PC-9 (cell line): ENCODE measurements around the gene PLEKHH2. TPM values are rescaled to one million over a fixed set of nuclear protein-coding genes. Genes with fewer than 3 reads are reported as not detected.
"Not testable (repeated sequence)": the region's sequence is repeated elsewhere in the genome, so short reads cannot be mapped to it uniquely, and the experiment has no call there.

Experiments used
- BruUV-seq: library from RNA; stranded (reverse); fragments of 400-500 nt; replicated peaks from 2 replicates; lab custom pipeline; 2021; lab: Mats Ljungman, UMichigan
- CTCF ChIA-PET: fragments of 300-600 bp; sonication (Branson Sonifier 250); formaldehyde crosslinking; loops from one replicate; lab custom pipeline; 2022; ENCODE audit warnings: antibody characterized with exemption; lab: Charles Lee
- POLR2A ChIA-PET: fragments of 300-600 bp; sonication (Branson Sonifier 250); formaldehyde crosslinking; loops from one replicate; lab custom pipeline; 2022; ENCODE audit warnings: antibody characterized with exemption; ENCODE audit not compliant: unreplicated experiment; lab: Charles Lee
- DNase-seq, 2 experiments: peaks; one replicate each; pipeline versions ENCODE4 v3.0.0 to v3.0.0-alpha.2; 2015 to 2022; ENCODE audit warnings: mixed read lengths in 1 of 2
- H2AFZ ChIP-seq: fragments of 200-600 bp; sonication (generic); 2 replicates; pipeline ENCODE4 v1.8.1; 2017; ENCODE audit warnings: antibody characterized with exemption
- H3F3A ChIP-seq: fragments of 200-600 bp; sonication (generic); 2 replicates; pipeline ENCODE4 v1.8.1; 2017; ENCODE audit warnings: antibody characterized with exemption, mild to moderate bottlenecking, low read depth; ENCODE audit not compliant: insufficient read depth
- H3K27ac ChIP-seq: fragments of 200-600 bp; sonication (generic); 2 replicates; pipeline ENCODE4 v1.6.1; 2016; ENCODE audit warnings: mixed run types
- H3K27me3 ChIP-seq: fragments of 200-600 bp; sonication (generic); 2 replicates; pipeline ENCODE4 v1.6.1; 2016; ENCODE audit warnings: low read depth, mixed run types; ENCODE audit not compliant: insufficient read depth
- H3K36me3 ChIP-seq: fragments of 200-600 bp; sonication (generic); 2 replicates; pipeline ENCODE4 v1.6.1; 2016; ENCODE audit warnings: low read depth, mixed run types
- H3K4me1 ChIP-seq: fragments of 200-600 bp; sonication (generic); replicated peaks from 2 replicates; pipeline ENCODE4 v1.6.1; 2016; ENCODE audit warnings: mixed run types; ENCODE audit not compliant: insufficient read depth
- H3K4me2 ChIP-seq: fragments of 200-600 bp; sonication (generic); 2 replicates; pipeline ENCODE4 v1.6.1; 2017; ENCODE audit warnings: mixed run types
- H3K4me3 ChIP-seq: fragments of 200-600 bp; sonication (generic); 2 replicates; pipeline ENCODE4 v1.6.1; 2016; ENCODE audit warnings: mixed run types
- H3K79me2 ChIP-seq: fragments of 200-600 bp; sonication (generic); 2 replicates; pipeline ENCODE4 v1.6.1; 2017; ENCODE audit warnings: low read depth, mixed run types
- H3K9me2 ChIP-seq: fragments of 200-600 bp; sonication (generic); 2 replicates; pipeline ENCODE4 v1.8.1; 2017; ENCODE audit warnings: mild to moderate bottlenecking; ENCODE audit not compliant: insufficient read depth
- H3K9me3 ChIP-seq: fragments of 200-600 bp; sonication (generic); 2 replicates; pipeline ENCODE4 v1.8.1; 2016; ENCODE audit warnings: low read depth; ENCODE audit not compliant: insufficient read depth
- H4K20me1 ChIP-seq: fragments of 200-600 bp; sonication (generic); 2 replicates; pipeline ENCODE4 v1.8.1; 2017; ENCODE audit not compliant: insufficient read depth
- EZH2 ChIP-seq: fragments of 200-600 bp; sonication (generic); IDR thresholded peaks from 2 replicates; pipeline ENCODE4 v1.8.0; 2017; ENCODE audit warnings: antibody characterized with exemption, low read depth
- intact Hi-C: fragments of 100-400 bp; cut with micrococcal nuclease; formaldehyde crosslinking; loops from one replicate; pipeline ENCODE4 v1.10.0; 2022; ENCODE audit not compliant: unreplicated experiment
- total RNA-seq: library from RNA; stranded (reverse); gene quantifications from 2 replicates; pipeline ENCODE4 v1.2.3, GENCODE V29; 2021
- TF ChIP-seq, protein P1 (sequence below): fragments of 200-600 bp; sonication (generic); conservative IDR thresholded peaks from 2 replicates; pipeline ENCODE4 v1.6.1; 2017; ENCODE audit warnings: mixed run types, antibody characterized with exemption, mild to moderate bottlenecking, moderate library complexity

PLEKHH2 gene
- total RNA-seq, 1 experiment from 2014 or later = 1.6 TPM

- H3K36me3 ChIP-seq = no peaks in the 10 kb centered on the region
- no peaks in the 10 kb centered on the region for H3K27me3 ChIP-seq
- H4K20me1 ChIP-seq = no peaks in the 10 kb centered on the region
- TF ChIP-seq EZH2 = no peak
- TF ChIP-seq, protein P1, sequence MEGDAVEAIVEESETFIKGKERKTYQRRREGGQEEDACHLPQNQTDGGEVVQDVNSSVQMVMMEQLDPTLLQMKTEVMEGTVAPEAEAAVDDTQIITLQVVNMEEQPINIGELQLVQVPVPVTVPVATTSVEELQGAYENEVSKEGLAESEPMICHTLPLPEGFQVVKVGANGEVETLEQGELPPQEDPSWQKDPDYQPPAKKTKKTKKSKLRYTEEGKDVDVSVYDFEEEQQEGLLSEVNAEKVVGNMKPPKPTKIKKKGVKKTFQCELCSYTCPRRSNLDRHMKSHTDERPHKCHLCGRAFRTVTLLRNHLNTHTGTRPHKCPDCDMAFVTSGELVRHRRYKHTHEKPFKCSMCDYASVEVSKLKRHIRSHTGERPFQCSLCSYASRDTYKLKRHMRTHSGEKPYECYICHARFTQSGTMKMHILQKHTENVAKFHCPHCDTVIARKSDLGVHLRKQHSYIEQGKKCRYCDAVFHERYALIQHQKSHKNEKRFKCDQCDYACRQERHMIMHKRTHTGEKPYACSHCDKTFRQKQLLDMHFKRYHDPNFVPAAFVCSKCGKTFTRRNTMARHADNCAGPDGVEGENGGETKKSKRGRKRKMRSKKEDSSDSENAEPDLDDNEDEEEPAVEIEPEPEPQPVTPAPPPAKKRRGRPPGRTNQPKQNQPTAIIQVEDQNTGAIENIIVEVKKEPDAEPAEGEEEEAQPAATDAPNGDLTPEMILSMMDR = no peak
- H3K4me3 ChIP-seq = no peak overlapping the region
- H3K79me2 ChIP-seq = no peaks in the 10 kb centered on the region
- no peaks in the 10 kb centered on the region; the same call in 1 of the 2 replicates for H3K9me2 ChIP-seq
- H3K4me2 ChIP-seq = no peak overlapping the region
- BruUV-seq = no TSS peak
- H3F3A ChIP-seq = no peaks in the 10 kb centered on the region
- no peaks in the 10 kb centered on the region for H3K9me3 ChIP-seq
- ChIA-PET POLR2A (no interaction called here), CTCF (interaction anchor here (0.6 kb wide), 1 partner anchor 1290 kb away, joined by 3 read pairs; no protein-coding TSS in a partner anchor)
- DNase-seq = no peak
- intact Hi-C loops = no loop called here
- no peak overlapping the region for H3K27ac ChIP-seq
- no peaks in the 10 kb centered on the region for H3K4me1 ChIP-seq
- no peak overlapping the region for H2AFZ ChIP-seq
Measured at GRCh38 chr2:43685357-43685756, 48.3 kb downstream of the PLEKHH2 start.

- TF ChIP-seq, protein P1 = no peak
- TF ChIP-seq EZH2 = no peak
- no peak for DNase-seq
- Histone ChIP-seq H3K79me2 (no peaks in the 10 kb centered on the region), H3K9me2 (no peaks in the 10 kb centered on the region; the same call in 1 of the 2 replicates), H3K4me1 (no peaks in the 10 kb centered on the region), H3K27ac (no peak overlapping the region), H3K9me3 (no peaks in the 10 kb centered on the region), H3K36me3 (no peaks in the 10 kb centered on the region), H3K27me3 (no peaks in the 10 kb centered on the region), H4K20me1 (no peaks in the 10 kb centered on the region), H3F3A (no peaks in the 10 kb centered on the region), H2AFZ (no peak overlapping the region), H3K4me2 (no peak overlapping the region), H3K4me3 (no peak overlapping the region)
- ChIA-PET CTCF (no interaction called here), POLR2A (interaction anchor here (0.7 kb wide), 1 partner anchor 123 kb away, joined by 7 read pairs; no protein-coding TSS in a partner anchor)
- no TSS peak for BruUV-seq
- intact Hi-C loops = no loop called here
Measured at GRCh38 chr2:43689999-43690398, 52.9 kb downstream of the PLEKHH2 start.

GRCh38 chr2:43692428-43692994 is 55.5 kb downstream of the PLEKHH2 start:
- Histone ChIP-seq H3K4me1 (no peaks in the 10 kb centered on the region), H3K4me3 (no peak overlapping the region), H3K4me2 (no peak overlapping the region), H3K9me3 (no peaks in the 10 kb centered on the region), H3K79me2 (no peaks in the 10 kb centered on the region), H3K27ac (no peak overlapping the region), H2AFZ (no peak overlapping the region), H3F3A (no peaks in the 10 kb centered on the region), H4K20me1 (no peaks in the 10 kb centered on the region), H3K36me3 (no peaks in the 10 kb centered on the region), H3K27me3 (no peaks in the 10 kb centered on the region), H3K9me2 (no peaks in the 10 kb centered on the region; the same call in 1 of the 2 replicates)
- TF ChIP-seq, protein P1 = no peak
- no peak for TF ChIP-seq EZH2
- no TSS peak for BruUV-seq
- no peak for DNase-seq
- POLR2A ChIA-PET = no interaction called here
- intact Hi-C loops = no loop called here
- CTCF ChIA-PET = no interaction called here

DNA sequence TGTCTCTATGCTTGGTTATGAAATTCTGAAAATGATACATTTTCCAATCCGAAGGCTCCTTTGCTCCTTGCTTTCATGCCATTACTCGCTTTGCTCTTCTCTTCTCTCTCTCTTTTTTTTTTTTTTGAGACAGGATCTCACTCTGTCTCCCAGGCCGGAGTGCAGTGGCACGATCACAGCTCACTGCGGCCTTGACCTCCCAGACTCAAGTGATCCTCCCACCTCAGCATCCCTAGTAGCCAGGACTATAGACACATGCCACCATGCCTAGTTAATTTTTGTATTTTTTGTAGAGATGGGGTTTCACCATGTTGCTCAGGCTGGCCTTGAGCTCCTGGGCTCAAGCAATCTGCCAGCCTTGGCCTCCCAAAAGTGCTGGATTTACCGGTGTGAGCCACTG is 61.1 kb downstream of the PLEKHH2 start:
- H3F3A ChIP-seq, intact Hi-C loops, H3K9me3 ChIP-seq, BruUV-seq, H3K4me1 ChIP-seq, POLR2A ChIA-PET, H2AFZ ChIP-seq, H3K9me2 ChIP-seq, H3K27ac ChIP-seq, H4K20me1 ChIP-seq, H3K27me3 ChIP-seq, H3K79me2 ChIP-seq, H3K36me3 ChIP-seq, DNase-seq, H3K4me2 ChIP-seq, H3K4me3 ChIP-seq: not testable (repeated sequence)
- CTCF ChIA-PET = interaction anchor here (0.6 to 0.7 kb wide), 2 partner anchors 95 to 286 kb away, joined by 4 to 6 read pairs; no protein-coding TSS in a partner anchor
